CD4-positive, alpha-beta T cell treated with Interleukin-15 for 1 hour (primary cell): ENCODE results near the gene SYNGR3.
"Not testable (repeated sequence)": the region's sequence is repeated elsewhere in the genome, so short reads cannot be mapped to it uniquely, and the experiment has no call there.

Source experiments
- DNase-seq: peaks from one replicate; pipeline ENCODE4 v3.0.0-alpha.2; 2020

Gene SYNGR3

GRCh38 chr16:1989209-1990100, at the start of gene SYNGR3:
Gene SYNGR3, plus strand, starts transcription at chr16:1989970. Its CDS starts 133 bp downstream, at chr16:1990103.
- DNase-seq: no peak

- no peak for DNase-seq
These were observed 49.3 kb upstream of the SYNGR3 start for GRCh38 chr16:1940273-1941161.

- no peak for DNase-seq
These were observed 48.4 kb upstream of the SYNGR3 start for GRCh38 chr16:1941162-1942046.

- DNase-seq: peak; percentile 55
These were observed 47.5 kb upstream of the SYNGR3 start for GRCh38 chr16:1942047-1942809.

GRCh38 chr16:1942810-1943726, 46.7 kb upstream of the SYNGR3 start, which contains the start of gene MSRB1:
Gene MSRB1, minus strand, starts transcription at chr16:1943199. Its CDS starts 43 bp downstream, at chr16:1943156.
- DNase-seq: peak; percentile 99

- DNase-seq: no peak
These were observed 45.1 kb upstream of the SYNGR3 start for GRCh38 chr16:1944612-1945199.

- no peak for DNase-seq
These were observed 44.0 kb upstream of the SYNGR3 start for GRCh38 chr16:1945559-1946391.

- DNase-seq: no peak
These were observed 43.0 kb upstream of the SYNGR3 start for GRCh38 chr16:1946495-1947368.

- DNase-seq: no peak
These were observed 42.5 kb upstream of the SYNGR3 start for GRCh38 chr16:1947369-1947670.

DNA sequence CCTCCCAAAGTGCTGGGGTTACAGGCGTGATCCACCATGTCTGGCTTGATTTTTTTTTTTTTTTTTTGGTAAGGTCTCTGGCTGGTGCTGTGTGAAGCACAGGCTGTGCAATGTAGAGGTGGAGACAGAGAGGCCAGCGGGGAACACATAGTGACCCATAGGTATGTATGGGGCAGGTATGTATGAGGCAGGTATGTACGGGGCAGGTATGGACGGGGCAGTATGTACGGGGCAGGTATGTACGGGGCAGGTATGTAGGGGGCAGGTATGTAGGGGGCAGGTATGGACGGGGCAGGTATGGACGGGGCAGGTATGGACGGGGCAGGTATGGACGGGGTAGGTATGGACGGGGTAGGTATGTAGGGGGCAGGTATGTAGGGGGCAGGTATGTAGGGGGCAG, 40.3 kb upstream of the SYNGR3 start:
- no peak for DNase-seq

- no peak for DNase-seq
These were observed 39.7 kb upstream of the SYNGR3 start for GRCh38 chr16:1950047-1950446.

GRCh38 chr16:1950559-1950958, 39.2 kb upstream of the SYNGR3 start:
- DNase-seq: no peak

DNA sequence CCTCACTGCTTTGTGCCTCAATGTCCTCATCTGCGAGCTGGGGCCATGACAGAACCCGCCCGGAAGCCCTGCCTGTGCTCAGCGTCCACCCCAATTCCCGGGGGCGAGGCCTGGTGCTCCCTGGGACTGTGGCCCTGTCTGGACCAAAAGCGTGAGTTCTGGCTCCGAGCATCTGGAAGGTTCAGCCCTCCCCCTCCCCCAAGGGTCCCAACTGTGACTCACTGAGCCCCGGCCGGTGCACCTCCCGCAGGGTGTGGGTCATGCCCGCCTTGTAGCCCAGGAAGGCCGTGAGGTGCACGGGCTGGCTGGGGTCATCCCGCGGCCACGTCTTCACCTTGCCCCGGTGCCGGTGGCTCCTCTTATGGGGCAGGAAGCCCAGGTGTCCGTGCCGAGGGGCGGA, 36.0 kb upstream of the SYNGR3 start:
- DNase-seq: no peak

- not testable (repeated sequence) for DNase-seq
These were observed 32.2 kb upstream of the SYNGR3 start for GRCh38 chr16:1957434-1958142.

- not testable (repeated sequence) for DNase-seq
These were observed 31.7 kb upstream of the SYNGR3 start for GRCh38 chr16:1958143-1958491.

GRCh38 chr16:1958715-1959268, 31.0 kb upstream of the SYNGR3 start:
- DNase-seq: no peak

DNA sequence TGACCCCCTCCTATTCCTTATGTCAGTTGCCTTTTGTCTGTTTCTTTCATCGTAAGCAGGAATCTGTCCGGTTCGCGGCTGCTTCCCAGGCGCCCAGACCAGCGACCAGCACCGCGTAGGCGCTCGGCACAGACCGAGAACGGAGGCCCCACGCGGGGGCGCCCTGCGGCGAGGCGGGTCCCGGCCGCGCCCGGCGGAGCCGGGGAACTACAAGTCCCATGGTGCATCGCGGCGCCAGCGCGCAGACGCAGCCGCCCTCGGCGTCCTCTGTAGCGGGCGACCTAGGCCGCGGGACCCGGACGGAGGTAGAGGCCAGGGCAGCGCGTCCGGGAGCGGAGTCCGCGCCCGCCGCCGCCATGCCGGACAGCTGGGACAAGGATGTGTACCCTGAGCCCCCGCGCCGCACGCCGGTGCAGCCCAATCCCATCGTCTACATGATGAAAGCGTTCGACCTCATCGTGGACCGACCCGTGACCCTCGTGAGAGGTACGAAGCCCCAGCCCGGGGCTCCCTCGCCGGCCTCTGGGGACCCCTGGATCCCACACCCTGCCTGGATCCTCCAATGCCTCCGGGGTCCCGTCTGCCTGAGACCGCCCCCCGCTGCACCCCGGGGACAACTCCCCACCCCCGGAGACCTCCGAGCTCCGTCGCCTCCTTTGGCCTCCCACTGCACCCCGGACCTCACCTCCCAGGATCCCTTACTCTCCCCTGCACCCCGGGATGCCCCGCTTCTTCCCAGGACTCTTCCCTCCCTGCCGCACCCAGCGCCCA, 30.3 kb upstream of the SYNGR3 start, which contains the start of gene NDUFB10:
Gene NDUFB10, plus strand, starts transcription at position 270 of the 771 bp plus-strand sequence. Its CDS starts 87 bp downstream, at position 357.
- DNase-seq: peak; percentile 88
